Measurements from ENCODE around the gene FILIP1L. TPM values are rescaled to one million over a fixed set of nuclear protein-coding genes. Genes with fewer than 3 reads are reported as not detected.

FILIP1L gene
- total and polyA plus RNA-seq, 2 of the 8 experiments (the other 6 are each of a cell fraction or from before 2014, with no cell fraction given): 0.06 to 0.09 TPM

DNA sequence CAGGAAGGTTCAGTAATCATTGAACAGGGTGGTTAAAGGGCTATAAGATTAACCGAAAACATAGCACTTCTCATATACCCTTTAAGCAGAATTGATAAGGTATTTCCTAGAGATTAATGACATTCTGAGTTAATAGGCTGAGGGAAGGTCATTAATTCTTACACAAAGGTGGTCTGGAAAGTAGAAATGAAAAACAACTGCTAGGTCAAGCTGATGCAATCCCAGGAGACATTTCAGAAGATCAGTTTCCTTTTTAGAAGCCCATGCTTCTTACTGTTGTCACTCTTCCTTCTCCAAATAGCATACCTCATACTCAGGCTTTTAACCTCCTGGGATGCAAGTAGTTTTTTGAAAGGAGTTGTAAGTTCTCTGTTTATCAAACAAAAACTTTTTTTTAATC, 8.8 kb downstream of the FILIP1L start (continued):
- no peak for TF ChIP-seq SIRT6 (IDR thresholded peaks at IDR 0.05; ENCODE audit: low read length)
- TF ChIP-seq NRF1 (IDR thresholded peaks at IDR 0.05; ENCODE audit: low read depth, low read length): no peak
- no peak for TF ChIP-seq BACH1 (IDR thresholded peaks at IDR 0.05; ENCODE audit: low read length)
- TF ChIP-seq KDM1A (IDR thresholded peaks at IDR 0.05; ENCODE audit: borderline replicate concordance, low read length): no peak
- TF ChIP-seq, protein P1, sequence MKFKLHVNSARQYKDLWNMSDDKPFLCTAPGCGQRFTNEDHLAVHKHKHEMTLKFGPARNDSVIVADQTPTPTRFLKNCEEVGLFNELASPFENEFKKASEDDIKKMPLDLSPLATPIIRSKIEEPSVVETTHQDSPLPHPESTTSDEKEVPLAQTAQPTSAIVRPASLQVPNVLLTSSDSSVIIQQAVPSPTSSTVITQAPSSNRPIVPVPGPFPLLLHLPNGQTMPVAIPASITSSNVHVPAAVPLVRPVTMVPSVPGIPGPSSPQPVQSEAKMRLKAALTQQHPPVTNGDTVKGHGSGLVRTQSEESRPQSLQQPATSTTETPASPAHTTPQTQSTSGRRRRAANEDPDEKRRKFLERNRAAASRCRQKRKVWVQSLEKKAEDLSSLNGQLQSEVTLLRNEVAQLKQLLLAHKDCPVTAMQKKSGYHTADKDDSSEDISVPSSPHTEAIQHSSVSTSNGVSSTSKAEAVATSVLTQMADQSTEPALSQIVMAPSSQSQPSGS (IDR thresholded peaks at IDR 0.05; ENCODE audit: low read length): no peak
- TF ChIP-seq JUN (IDR thresholded peaks at IDR 0.05; ENCODE audit: low read depth, low read length): no peak

Measured in H1 (cell line).